Neural progenitor cell (in vitro differentiated cells): ENCODE results near the gene AFMID. TPM values are rescaled to one million over a fixed set of nuclear protein-coding genes. Genes with fewer than 3 reads are reported as not detected.

Source experiments
- DNase-seq: peaks from one replicate; pipeline ENCODE4 v3.0.0-alpha.2; 2016; ENCODE audit warnings: low spot score
- H2AFZ ChIP-seq: fragments of 200-600 bp; sonication (generic); replicated peaks from 2 replicates; pipeline ENCODE4 v1.6.1; 2016; ENCODE audit warnings: antibody characterized with exemption
- H3F3A ChIP-seq: fragments of 200-600 bp; sonication (generic); 2 replicates; pipeline ENCODE4 v1.6.1; 2016; ENCODE audit warnings: antibody characterized with exemption, low read depth
- H3K27ac ChIP-seq: fragments of 200-600 bp; sonication (generic); 2 replicates; pipeline ENCODE4 v1.5.1; 2016; ENCODE audit warnings: mild to moderate bottlenecking
- H3K27me3 ChIP-seq: fragments of 200-600 bp; sonication (generic); 2 replicates; pipeline ENCODE4 v1.6.1; 2016; ENCODE audit warnings: mild to moderate bottlenecking, moderate library complexity
- H3K36me3 ChIP-seq: fragments of 200-600 bp; sonication (generic); 2 replicates; pipeline ENCODE4 v1.5.1; 2016
- H3K4me1 ChIP-seq: fragments of 200-600 bp; sonication (generic); 2 replicates; pipeline ENCODE4 v1.6.1; 2016; ENCODE audit warnings: mixed run types
- H3K4me2 ChIP-seq: fragments of 200-600 bp; sonication (generic); 2 replicates; pipeline ENCODE4 v1.6.1; 2016
- H3K4me3 ChIP-seq: fragments of 200-600 bp; sonication (generic); 2 replicates; pipeline ENCODE4 v1.5.1; 2016
- H3K79me2 ChIP-seq: fragments of 200-600 bp; sonication (generic); 2 replicates; pipeline ENCODE4 v1.6.1; 2016; ENCODE audit warnings: low read depth
- H3K9ac ChIP-seq: fragments of 200-600 bp; sonication (generic); 2 replicates; pipeline ENCODE4 v1.6.1; 2016
- H3K9me3 ChIP-seq: fragments of 200-600 bp; sonication (generic); 2 replicates; pipeline ENCODE4 v1.5.1; 2016; ENCODE audit warnings: low read depth
- H4K20me1 ChIP-seq: fragments of 200-600 bp; sonication (generic); 2 replicates; pipeline ENCODE4 v1.6.1; 2016; ENCODE audit warnings: low read depth
- H3K27ac Mint-ChIP-seq: 3 replicates; pipeline ENCODE4 v1.8.0; 2021; ENCODE audit warnings: mixed read lengths
- H3K27me3 Mint-ChIP-seq: 2 replicates; pipeline ENCODE4 v1.8.0; 2022; ENCODE audit warnings: low read depth, mild to moderate bottlenecking, inconsistent platforms, moderate library complexity, mixed read lengths; ENCODE audit not compliant: insufficient read depth
- H3K36me3 Mint-ChIP-seq: 3 replicates; pipeline ENCODE4 v1.8.0; 2021; ENCODE audit warnings: mixed read lengths
- H3K4me1 Mint-ChIP-seq: 3 replicates; pipeline ENCODE4 v1.8.0; 2021; ENCODE audit warnings: mixed read lengths
- H3K4me3 Mint-ChIP-seq: 3 replicates; pipeline ENCODE4 v1.8.0; 2021; ENCODE audit warnings: mild to moderate bottlenecking, moderate library complexity, mixed read lengths
- H3K9me3 Mint-ChIP-seq: 3 replicates; pipeline ENCODE4 v1.8.0; 2020; ENCODE audit warnings: mixed read lengths
- CTCF ChIP-seq: fragments of 200-600 bp; sonication (generic); IDR thresholded peaks from 2 replicates; pipeline ENCODE4 v1.5.1; 2017; ENCODE audit warnings: antibody characterized with exemption, mild to moderate bottlenecking
- EZH2 ChIP-seq: fragments of 200-600 bp; sonication (generic); IDR thresholded peaks from 2 replicates; pipeline ENCODE4 v1.6.1; 2017; ENCODE audit warnings: antibody characterized with exemption, mild to moderate bottlenecking, moderate library complexity
- EZH2phosphoT487 ChIP-seq: fragments of 200-600 bp; sonication (generic); IDR thresholded peaks from 2 replicates; pipeline ENCODE4 v1.6.1; 2017; ENCODE audit warnings: antibody characterized with exemption
- total RNA-seq: library from RNA; depleted of rRNA; stranded (reverse); fragments of >200 nt; gene quantifications from 2 replicates; pipeline ENCODE4 v1.2.3, GENCODE V29; 2015; ENCODE audit warnings: low replicate concordance

Gene AFMID
- total RNA-seq, 1 donor from 2014 or later, result 76.8 TPM

DNA sequence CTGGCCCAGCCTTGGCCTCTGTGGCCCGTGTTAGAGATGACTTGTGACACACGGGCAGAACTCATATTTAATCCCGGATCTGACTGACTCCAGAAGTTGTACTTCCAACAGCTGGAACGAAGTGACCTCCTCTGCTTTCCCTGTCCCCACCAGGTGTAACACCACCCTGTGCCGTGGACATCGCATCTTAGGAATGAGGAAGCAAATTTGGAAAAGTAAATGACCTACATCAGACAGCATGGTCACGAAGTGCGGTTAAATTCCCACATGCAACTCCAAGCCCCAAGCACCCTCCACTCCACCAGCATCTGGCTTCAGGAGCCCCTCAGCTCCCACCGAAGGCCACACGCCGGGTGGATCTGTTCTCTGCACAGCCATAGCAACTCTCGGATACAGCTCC, 3.2 kb upstream of the AFMID start:
- Mint-ChIP-seq H3K4me3 (peak overlapping the region; percentile 43), H3K9me3 (no peaks in the 10 kb centered on the region), H3K27me3 (peaks cover 6% of the 10 kb centered on the region), H3K36me3 (peaks cover 32% of the 10 kb centered on the region), H3K4me1 (peaks cover 32% of the 10 kb centered on the region), H3K27ac (no peak overlapping the region)
- H3K4me1 ChIP-seq, result peaks cover 27% of the 10 kb centered on the region
- H4K20me1 ChIP-seq, result peaks cover 40% of the 10 kb centered on the region
- no peaks in the 10 kb centered on the region for H3K27me3 ChIP-seq
- peak overlapping the region; percentile 14 for H3K9ac ChIP-seq
- no peaks in the 10 kb centered on the region for H3K9me3 ChIP-seq
- H3F3A ChIP-seq, result no peaks in the 10 kb centered on the region
- peak overlapping the region; percentile 97 for H3K4me2 ChIP-seq
- no peak for DNase-seq
- H3K4me3 ChIP-seq, result no peak overlapping the region
- peaks cover 76% of the 10 kb centered on the region for H3K79me2 ChIP-seq
- TF ChIP-seq EZH2phosphoT487 (no peak), EZH2 (no peak), CTCF (no peak)
- H2AFZ ChIP-seq, result no peak overlapping the region
- H3K27ac ChIP-seq, result no peak overlapping the region
- peaks cover 3% of the 10 kb centered on the region for H3K36me3 ChIP-seq

DNA sequence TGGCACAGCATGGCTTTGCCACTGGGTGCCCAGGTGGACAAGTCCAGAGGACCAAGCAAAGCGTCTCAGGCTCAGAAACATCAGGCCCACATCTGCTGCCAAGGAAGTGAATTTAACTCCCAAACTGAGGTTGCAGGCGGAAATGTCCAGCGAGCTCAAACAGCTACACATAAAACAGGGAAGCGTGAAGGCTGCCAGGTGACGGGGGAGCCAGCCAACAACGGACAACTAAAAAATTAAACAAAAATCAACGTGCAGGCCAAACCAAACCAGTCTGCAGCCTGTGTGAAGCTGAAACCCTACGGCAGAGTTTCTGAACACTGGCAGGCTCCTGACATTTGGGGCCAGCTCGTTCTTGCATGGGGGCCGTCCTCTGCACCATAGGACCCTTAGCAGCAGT, 2.8 kb upstream of the AFMID start:
- Mint-ChIP-seq H3K4me1 (peaks cover 32% of the 10 kb centered on the region), H3K27me3 (peaks cover 6% of the 10 kb centered on the region), H3K27ac (no peak overlapping the region), H3K36me3 (peaks cover 28% of the 10 kb centered on the region), H3K4me3 (peak overlapping the region; percentile 88), H3K9me3 (no peaks in the 10 kb centered on the region)
- TF ChIP-seq EZH2phosphoT487 (no peak), CTCF (no peak), EZH2 (no peak)
- no peaks in the 10 kb centered on the region for H3K27me3 ChIP-seq
- no peaks in the 10 kb centered on the region for H3F3A ChIP-seq
- peak overlapping the region; percentile 97 for H3K4me2 ChIP-seq
- no peak for DNase-seq
- peaks cover 40% of the 10 kb centered on the region for H4K20me1 ChIP-seq
- no peak overlapping the region for H3K4me3 ChIP-seq
- no peaks in the 10 kb centered on the region for H3K9me3 ChIP-seq
- H3K9ac ChIP-seq, result no peak overlapping the region
- H3K79me2 ChIP-seq, result peaks cover 80% of the 10 kb centered on the region
- H3K4me1 ChIP-seq, result peaks cover 27% of the 10 kb centered on the region
- H3K36me3 ChIP-seq, result peaks cover 3% of the 10 kb centered on the region
- no peak overlapping the region for H2AFZ ChIP-seq
- no peak overlapping the region for H3K27ac ChIP-seq

DNA sequence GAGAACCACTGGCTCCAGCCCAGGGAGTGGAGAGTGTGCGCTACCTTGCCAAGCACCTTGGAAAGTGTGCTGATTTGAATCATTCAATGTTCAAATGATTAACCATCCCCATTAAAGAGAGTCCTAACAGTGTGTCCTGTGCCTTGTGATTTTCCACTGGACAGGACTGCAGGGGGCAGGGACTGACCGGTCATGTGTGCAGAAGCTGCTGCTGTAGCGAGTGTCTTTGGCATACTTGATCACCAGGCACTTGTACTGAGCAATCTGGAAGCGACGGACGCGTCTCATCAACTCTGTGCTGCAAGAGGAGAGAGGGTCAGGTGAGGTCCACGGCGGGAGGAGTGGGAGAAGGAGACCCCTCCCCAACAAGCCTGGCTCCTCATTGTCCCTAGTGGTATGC, 2.3 kb upstream of the AFMID start:
- Histone ChIP-seq H3K9ac (peak overlapping the region; percentile 40), H3K4me3 (peak overlapping the region; percentile 70), H3K27ac (no peak overlapping the region), H3K9me3 (no peaks in the 10 kb centered on the region), H3K79me2 (peaks cover 86% of the 10 kb centered on the region), H4K20me1 (peaks cover 40% of the 10 kb centered on the region), H3K4me1 (peaks cover 27% of the 10 kb centered on the region), H3K36me3 (peaks cover 3% of the 10 kb centered on the region), H2AFZ (no peak overlapping the region), H3F3A (no peaks in the 10 kb centered on the region), H3K27me3 (no peaks in the 10 kb centered on the region), H3K4me2 (peak overlapping the region; percentile 97)
- peaks cover 32% of the 10 kb centered on the region for H3K4me1 Mint-ChIP-seq
- peaks cover 6% of the 10 kb centered on the region for H3K27me3 Mint-ChIP-seq
- peak overlapping the region; percentile 88 for H3K4me3 Mint-ChIP-seq
- DNase-seq, result no peak
- H3K9me3 Mint-ChIP-seq, result no peaks in the 10 kb centered on the region
- no peak for TF ChIP-seq CTCF
- H3K36me3 Mint-ChIP-seq, result peaks cover 25% of the 10 kb centered on the region
- H3K27ac Mint-ChIP-seq, result peak overlapping the region; percentile 40
